ENCODE measurements around the gene B3GNT5.

Gene B3GNT5, protein sequence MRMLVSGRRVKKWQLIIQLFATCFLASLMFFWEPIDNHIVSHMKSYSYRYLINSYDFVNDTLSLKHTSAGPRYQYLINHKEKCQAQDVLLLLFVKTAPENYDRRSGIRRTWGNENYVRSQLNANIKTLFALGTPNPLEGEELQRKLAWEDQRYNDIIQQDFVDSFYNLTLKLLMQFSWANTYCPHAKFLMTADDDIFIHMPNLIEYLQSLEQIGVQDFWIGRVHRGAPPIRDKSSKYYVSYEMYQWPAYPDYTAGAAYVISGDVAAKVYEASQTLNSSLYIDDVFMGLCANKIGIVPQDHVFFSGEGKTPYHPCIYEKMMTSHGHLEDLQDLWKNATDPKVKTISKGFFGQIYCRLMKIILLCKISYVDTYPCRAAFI

DNA sequence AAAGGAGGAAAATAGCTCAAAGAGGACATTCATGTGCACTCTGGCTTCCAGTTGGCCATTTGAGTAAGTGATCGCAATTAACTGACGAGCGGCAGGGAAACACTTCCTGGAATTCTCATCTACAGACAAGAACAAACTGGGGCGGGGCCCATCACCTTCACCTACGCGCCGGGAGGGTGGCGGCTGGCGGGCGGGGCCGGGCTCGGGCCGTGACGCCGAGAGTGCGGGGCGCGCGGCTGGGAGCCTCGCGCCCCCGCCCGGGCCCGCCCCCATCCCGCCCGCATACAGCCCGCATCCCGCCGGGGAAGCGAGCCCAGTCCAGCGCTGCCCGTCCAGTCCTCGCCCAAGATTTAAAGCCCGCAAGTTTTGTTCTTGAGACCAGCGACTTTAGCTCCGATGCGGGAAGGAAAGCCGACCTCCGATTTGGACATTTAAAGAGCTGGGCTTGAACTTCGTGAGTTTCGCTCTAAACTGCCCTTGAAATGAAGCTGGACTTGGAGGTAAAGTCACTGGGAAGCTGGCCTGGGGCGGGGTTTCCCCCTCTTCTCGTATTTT is at the start of gene B3GNT5:
B3GNT5 (plus strand) TSS at position 281 of the 555 bp plus-strand sequence. CDS start 16,546 bp downstream, outside the sequence.
- peak; percentile 29 for DNase-seq (ENCODE audit: low spot score)

DNA sequence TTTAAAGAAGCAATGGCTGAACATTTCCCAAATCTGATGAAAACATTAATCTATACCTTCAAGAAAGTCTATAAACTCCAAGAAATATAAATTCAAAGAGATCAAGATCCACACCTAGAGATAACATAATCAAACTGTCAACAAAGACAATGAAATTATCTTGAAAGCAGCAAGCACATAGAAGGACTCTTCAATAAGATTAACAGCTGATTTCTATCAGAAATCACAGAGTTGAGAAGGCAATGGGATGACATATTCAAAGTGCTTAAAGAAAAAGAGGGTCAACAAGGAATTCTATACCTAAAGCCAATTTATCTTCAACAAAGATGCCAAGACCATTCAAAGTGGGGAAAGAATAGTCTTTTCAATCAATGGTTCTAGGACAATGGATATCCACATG is 49.4 kb upstream of the B3GNT5 start:
- DNase-seq (ENCODE audit: low spot score), result no peak

DNA sequence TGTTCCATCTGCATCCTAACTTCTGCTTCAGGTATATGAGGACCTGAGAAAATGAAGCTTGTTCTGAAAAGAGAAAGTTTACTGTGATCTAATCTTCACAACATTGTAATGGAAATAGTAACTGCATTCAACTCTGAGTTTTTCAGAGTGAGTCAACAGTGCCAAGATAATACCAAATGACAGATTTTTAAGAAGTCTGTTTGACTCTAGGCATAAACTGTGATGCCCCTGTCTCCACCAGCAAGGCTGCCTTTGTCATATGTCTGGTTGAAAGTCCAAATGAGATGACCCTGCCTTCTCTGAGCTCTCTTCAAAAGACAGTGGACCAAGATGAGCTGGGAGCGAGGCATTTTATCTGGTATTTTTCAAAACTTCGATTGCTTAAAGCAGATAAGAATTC is 44.8 kb upstream of the B3GNT5 start:
- no peak for DNase-seq (ENCODE audit: low spot score)

DNA sequence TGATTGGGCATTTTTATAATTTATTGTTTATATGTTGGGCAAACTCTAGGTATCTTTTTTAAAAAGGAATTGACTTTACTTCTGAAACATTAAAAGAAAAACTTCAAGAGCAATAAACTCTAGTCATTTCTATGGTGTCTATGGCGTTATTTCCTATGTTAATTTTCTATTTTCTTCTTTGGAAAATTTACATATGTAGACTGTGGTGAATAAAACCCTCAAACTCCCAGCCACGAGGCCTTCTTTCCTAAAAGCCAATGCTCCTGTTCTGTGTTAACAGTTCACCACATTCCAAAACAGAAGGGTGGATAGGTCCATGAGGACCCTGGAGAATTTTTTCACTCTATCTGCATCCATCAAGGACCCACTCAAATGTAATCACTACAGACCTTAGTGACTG is 44.3 kb upstream of the B3GNT5 start:
- DNase-seq (ENCODE audit: low spot score), result no peak

DNA sequence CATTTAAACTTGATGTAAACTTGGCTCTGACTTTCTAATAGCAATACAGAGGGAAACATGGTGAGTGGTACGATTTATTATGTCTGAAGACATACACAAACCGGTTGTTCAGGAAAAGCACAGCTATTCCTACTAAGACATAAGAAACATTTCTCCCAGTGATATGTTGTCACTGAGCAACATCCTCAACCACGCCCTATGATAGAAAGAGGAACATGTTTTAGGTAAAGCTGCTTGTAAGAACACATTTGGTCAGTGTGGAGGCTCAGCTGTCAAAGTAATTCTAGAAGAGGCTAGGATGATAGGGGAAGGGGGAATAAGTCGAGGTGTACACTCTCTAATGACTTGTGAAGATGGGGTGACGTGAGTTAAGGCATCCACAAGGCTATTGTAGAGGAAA is 42.7 kb upstream of the B3GNT5 start:
- DNase-seq (ENCODE audit: low spot score), result no peak

DNA sequence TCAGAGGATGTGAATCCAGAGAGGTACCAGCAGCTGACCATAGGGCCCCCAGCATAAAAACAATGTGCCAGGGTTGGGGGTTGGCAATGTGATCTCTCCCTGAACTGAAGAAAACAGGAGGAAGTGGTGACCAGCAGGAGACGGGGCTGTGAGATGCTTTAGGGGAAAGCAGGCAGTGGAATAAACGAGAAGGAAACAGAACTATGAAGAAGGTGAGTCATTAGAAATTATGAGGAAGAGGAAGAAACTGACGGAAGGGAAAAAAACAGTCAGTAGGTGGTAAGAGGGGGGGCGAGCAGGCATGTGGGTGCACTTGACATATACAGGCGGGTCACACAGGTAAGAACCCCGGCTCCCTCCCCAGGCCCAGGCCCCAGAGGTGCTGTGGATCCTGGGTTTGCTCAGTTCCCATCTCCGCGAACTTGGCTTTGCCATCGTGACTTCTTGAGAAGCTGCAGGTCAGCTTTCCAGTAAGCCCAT is 42.2 kb upstream of the B3GNT5 start:
- DNase-seq (ENCODE audit: low spot score), result no peak

DNA sequence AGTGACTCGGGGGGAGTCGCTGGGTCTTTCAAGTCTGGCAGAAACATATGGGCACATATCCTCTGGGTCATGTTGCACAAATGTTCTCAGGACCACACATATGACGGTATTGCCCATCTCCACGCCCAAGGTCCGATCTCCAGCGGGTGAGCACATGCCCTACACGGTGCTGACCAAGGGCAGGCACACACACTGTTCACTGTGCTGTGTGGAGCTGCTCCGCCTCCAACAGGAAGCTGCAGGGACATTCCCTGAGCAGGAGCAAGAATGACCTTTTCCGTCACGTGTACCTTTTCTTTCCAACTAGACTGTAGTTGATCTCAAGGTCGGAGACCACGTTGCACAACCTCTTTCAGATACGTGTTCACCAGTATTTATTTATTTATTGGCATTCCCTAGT is 41.7 kb upstream of the B3GNT5 start:
- no peak for DNase-seq (ENCODE audit: low spot score)

DNA sequence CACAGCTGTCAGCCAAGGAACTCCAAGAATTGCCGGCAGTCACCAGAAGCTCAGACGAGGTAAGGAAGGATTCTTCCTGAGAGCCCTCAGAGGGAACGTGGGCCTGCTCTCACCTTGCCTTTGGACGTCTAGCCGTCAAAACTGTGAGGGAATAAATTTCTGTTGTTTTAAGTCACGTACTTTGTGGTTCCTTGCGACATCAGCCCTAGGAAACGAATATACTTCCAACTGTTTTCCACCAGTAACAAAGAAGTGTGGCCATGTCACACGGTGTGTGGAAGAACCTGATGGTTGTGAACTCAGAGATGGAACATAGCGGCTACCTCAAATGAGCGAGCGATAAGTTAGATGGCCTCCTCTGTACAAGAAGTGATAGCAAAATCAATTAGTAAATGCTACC is 41.0 kb upstream of the B3GNT5 start:
- no peak for DNase-seq (ENCODE audit: low spot score)

DNA sequence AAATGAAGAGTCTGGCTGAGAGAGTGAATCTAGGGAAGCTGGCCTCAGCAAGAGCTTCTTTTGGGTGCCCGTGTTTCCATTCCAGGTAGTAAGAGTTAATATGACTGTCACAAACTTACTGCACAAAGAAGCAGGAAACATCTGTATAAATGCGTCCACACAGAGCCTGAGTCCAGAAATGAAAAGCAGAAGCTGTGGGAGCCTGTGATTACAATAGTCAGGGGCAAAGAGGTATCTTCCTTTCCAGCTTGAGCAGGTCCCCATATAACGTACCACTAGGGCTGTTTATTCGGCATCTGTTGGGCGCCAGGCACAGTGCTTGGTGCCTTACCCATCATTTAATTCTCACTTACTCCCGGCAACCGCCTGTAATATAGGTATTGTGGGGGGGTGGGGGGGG is 40.5 kb upstream of the B3GNT5 start:
- DNase-seq (ENCODE audit: low spot score), result no peak

DNA sequence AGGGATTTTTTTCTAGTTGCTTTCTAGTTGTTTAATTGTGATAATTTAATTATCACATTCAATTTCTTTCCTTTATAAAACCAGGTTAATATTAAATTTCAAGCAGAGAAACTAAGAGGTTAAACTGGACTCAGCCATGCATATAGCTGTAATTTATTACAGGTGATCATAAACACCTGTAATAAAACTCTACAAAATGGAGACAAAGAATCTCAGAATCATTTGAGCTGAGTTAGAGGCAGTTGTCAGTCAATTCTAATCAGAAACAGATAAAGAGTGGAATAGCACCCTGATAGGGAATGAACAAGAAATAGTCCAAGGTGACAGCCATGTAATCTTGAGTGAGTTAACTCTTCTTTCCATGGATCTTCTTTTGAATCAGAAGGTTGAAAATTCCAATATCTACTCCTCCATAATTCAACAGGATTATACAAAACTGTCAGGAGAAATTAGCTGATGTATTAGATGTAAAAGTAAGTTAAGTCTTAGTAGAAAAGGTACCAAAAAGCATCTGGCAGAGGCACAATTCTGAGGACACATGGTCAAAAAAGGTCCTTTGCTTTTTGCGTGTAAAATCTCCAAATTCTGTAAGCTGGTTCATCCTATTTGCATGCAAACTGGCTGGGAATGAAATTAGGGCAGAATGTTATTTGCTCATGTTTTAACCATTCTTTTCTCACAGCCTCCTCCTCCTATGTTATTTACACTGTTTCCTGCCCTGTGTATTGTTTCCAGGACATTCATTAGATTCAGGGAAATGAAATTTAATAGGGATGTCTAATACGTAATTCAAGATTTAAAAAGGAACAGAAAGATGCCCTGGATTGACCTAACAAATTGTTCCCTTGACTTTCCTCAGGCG is 39.4 kb upstream of the B3GNT5 start:
- DNase-seq (ENCODE audit: low spot score), result no peak

DNA sequence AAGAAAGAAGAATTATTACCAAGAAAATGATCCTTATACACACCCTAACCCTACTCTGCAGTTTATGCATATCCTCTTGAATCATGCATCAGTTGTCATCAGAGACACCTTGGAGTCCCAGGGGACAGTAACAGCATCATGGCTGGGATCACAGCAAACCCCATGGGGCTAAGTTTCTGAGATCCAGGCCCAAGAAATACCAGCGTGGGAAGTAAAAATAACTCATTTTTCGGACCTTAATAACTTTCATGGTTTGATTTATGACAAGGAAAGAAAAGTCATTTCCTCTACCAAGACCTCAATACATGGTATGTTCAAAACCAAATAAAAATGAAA is 38.8 kb upstream of the B3GNT5 start:
- DNase-seq (ENCODE audit: low spot score), result no peak

DNA sequence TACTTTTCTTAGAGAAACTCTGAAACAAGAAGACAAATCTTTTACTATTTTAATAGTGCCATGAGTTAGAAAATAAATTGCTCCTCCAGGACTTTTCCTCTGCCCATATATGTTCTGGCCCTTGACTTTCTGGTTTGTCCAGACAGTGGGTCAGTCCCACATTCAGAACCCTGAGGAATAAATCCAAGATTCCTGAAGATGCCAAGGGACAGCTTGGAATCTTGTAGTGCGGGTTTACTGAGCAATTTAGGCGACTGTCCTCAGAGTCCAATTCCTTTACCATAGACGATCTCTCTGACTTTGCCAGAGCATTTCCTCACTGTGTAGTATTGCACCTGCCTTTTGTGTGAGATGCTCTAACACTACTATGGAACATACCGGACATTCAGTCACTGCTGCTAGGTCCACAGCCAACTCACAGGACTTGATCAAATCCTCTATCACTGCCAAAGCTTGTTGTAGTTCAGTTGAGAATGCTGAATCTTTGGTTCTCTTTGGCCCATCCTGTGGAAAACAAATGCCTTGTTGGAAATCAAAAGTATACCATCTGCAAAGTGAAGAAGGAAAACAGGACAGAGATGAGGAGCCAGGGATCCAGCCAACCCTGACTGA is 37.4 kb upstream of the B3GNT5 start:
- DNase-seq (ENCODE audit: low spot score), result no peak

DNA sequence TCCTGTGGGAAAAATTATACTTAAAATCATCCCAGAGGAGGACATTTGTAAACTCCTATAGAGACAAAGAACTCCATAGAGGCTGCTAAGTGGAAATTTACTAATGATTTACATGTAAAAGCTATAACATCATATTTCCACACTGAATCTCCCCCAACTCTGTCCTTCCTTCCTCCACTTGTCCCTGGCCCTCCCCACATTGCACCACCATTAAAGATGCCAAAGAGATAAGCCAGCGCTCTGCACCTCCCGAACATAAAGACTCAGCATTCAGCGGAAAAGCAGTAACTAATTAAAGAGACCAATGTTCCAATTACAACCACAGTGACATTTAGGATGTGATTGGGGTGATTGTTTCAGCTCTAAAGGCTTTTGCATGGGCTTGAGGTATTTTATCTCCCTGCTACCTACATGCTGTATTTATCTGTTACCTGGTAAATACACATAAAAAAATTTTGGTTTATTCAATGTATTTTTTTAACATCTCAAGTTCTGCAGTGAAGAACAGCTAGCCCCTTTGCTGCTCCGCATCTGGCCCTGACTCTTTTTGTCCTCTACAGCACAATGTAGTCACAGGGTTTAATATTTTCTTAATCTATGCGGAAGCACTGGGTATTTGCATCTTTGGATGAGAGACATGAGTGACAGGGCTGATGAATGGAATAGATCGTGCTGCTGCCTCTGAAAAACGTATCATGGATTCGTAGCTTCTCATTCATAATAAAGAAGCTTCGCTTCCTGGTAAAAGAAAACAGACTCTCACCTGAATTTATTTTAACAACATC is 35.3 kb upstream of the B3GNT5 start:
- DNase-seq (ENCODE audit: low spot score), result no peak

DNA sequence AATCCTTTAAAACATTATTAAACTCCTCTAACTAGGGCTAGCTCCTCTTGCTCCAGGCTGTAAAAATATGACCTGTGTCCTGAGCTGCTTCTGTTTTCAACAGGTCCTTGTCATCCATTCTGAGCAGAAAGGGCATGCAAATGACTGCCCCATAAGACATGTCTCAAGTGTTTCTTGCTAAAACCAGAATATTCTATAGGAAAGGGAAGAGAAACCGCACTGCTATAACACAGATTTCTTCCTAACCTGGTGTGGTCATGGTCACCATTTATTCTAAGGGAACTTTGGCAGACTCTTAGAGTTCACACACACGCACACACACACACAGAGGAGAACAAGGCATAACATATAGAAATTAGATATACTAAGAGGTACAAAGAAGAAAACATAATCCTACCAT is 34.2 kb upstream of the B3GNT5 start:
- no peak for DNase-seq (ENCODE audit: low spot score)

DNA sequence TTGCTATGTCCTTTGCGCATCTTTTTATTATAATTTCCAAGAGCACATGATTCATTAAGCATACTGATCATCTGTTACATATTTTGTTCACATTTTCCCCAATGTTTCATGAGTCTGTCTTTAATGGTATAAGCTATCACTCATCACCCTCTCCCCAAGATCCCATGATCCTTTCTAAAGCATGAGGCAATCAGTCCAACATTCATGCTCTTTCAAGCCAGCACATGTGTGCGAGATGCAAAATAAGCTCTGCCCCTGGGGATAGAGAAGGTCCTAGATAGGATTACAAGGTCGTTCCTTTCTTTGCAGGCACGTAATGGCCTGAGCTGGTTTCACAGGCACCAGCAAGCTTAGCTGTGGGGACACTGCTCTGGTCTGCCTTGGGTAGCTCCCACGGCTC is 32.2 kb upstream of the B3GNT5 start:
- DNase-seq (ENCODE audit: low spot score), result no peak

DNA sequence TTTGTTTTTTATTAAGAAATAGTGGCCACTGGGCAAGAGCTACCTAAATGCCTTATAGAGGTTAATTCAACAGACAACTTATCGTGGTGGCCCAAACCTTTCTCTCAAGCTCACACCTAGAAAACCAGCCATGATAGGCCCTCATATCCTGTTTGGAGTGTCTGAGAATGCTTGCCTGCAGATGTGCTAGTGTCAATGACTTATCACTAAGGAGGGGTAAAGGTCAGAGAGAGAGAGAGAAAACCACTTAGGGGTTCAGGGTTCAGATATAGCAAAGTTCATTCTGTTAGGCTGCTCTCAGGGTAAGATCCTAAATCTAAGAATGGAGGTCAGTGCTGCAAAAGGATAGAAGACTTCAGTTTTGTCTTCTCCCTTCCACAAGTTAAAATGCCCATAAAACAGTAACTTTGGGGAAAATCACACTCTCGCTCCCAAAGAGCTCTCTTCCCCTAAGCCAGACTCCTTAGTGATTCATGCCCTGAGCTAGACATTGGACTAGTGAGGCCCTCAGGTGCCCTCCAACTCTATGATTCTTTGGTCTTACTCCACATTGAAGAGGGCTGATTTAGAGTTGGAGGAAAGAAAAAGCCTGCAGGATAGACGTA is 30.3 kb upstream of the B3GNT5 start:
- no peak for DNase-seq (ENCODE audit: low spot score)

DNA sequence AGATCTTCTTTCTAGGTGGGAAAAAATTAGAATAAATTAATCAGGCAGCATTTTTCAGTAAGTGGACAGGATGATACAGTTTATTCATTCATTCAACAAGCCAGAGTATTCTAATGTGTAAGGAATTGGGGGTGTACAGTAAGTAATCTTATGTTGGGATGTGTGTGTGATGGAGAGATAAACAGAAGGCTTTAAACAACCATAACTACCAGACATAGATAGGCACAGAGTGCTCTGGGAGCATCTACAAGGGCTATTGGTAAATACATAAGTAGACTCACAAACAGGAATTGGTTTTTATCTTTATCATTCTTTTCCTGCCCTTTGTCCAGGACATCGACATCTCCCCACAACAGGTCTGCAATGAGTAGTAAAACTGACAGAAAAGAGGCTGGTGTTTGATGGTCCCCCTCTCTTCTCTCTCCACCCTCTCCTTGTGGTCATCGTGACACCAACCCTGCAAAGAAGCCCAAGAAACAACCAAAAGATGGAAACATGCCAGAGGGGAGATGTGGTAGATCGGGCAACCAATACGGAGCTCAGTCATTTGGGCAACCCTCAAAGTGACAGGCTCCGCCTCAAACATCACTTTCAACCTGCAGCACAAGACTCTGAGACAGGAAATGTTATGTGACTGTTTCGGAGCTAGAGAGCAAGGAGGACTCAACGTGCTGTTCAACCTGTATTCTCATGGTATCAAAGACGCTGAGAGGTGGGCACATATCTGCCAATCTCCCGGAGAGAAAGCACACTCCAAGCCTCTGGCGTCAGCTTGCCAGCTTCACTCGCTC is 28.7 kb upstream of the B3GNT5 start:
- DNase-seq (ENCODE audit: low spot score), result no peak

DNA sequence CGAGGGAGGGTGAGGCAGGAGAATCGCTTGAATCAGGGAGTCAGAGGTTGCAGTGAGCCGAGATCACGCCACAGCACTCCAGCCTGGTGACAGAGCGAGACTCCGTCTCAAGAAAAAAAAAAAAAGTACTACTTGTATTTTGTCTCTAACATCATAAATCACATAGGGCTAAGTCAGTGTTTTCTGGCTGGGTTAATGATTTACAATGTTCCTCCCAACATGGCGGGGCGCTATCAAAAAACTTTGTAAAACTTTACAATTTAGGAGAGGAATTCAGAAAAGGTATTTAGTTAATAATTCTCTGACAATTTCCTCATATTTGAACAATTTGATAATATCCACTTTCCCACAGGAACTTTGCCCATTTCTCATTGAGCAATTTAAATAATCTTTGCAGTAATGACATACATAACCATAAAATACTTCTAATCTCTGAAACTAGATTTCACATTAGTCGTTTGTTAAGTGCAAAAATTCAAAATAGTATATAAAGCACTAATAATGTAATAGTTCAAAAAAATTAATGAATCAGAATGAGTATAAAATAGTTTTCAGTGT is 26.6 kb upstream of the B3GNT5 start:
- no peak for DNase-seq (ENCODE audit: low spot score)

DNA sequence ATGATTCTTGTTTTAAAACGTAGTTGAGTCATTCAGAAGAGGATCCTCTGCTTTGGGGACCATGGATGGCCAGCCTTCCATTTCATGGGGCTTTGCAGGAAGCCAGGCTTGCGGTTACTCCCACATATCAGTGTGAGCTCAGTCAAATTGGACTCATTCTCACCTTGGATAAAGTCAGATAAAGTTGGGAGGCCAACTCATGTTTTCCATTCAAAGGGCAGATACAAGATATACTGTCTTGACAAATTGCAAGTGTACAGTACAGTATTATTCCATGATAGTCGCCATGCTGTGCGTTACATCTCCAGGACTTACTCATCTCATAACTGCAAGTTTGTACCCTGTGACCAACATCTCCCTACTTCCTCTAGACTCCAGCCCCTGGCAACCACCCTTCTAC is 25.5 kb upstream of the B3GNT5 start:
- DNase-seq (ENCODE audit: low spot score), result no peak

DNA sequence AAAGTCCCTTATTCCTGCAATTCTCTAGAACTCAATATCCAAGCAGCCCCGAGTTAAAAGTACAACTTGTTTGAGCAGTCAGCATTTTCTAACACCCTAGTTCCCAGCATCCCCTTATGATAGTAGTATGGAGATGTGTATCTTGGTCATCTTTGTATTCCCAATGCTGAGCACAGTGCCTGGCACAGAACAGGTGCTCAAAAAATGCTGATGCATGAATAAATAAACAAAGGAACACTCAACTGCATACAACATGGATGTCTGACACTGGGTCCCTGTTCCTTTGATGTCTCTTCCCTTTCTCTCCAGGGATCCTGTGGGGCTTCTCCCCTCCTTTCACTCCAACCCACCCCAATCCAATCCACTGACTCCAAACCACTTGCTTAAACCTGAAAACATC is 23.9 kb upstream of the B3GNT5 start:
- no peak for DNase-seq (ENCODE audit: low spot score)

Data from GM03348 (cell line).